Measurements from ENCODE around the gene SLC44A1.

DNA sequence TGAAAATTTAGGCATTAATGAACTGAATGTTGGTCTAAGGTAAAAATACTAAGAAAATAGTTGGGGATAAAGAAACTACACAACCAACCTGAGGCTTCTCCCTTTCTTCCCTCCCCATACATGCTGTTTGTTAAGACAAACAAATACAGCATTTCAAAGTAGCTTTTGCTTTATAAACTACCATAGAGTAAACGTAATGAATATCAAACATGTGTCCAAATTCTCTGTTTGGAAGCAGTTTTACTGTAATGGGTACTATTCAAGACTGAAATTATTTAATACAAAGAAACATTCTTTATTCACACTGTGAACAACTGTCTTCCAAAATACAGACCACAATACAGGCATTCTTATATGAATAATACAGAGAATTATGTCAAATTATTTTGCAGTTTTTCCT is 52.0 kb downstream of the SLC44A1 start:
- TF ChIP-seq, protein P1, sequence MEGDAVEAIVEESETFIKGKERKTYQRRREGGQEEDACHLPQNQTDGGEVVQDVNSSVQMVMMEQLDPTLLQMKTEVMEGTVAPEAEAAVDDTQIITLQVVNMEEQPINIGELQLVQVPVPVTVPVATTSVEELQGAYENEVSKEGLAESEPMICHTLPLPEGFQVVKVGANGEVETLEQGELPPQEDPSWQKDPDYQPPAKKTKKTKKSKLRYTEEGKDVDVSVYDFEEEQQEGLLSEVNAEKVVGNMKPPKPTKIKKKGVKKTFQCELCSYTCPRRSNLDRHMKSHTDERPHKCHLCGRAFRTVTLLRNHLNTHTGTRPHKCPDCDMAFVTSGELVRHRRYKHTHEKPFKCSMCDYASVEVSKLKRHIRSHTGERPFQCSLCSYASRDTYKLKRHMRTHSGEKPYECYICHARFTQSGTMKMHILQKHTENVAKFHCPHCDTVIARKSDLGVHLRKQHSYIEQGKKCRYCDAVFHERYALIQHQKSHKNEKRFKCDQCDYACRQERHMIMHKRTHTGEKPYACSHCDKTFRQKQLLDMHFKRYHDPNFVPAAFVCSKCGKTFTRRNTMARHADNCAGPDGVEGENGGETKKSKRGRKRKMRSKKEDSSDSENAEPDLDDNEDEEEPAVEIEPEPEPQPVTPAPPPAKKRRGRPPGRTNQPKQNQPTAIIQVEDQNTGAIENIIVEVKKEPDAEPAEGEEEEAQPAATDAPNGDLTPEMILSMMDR (conservative IDR thresholded peaks at IDR 0.05; ENCODE audit: low read length): no peak
- TF ChIP-seq EZH2phosphoT487 (IDR thresholded peaks at IDR 0.05; ENCODE audit: borderline replicate concordance, low read depth, low read length): no peak

Data from OCI-LY7 (cell line).